LoVo (cell line): ENCODE results near the gene F5.

ENCODE experiments used
- DNase-seq: peaks from one replicate; pipeline ENCODE4 v3.0.0-alpha.2; 2016; ENCODE audit warnings: low spot score

F5 gene

DNA sequence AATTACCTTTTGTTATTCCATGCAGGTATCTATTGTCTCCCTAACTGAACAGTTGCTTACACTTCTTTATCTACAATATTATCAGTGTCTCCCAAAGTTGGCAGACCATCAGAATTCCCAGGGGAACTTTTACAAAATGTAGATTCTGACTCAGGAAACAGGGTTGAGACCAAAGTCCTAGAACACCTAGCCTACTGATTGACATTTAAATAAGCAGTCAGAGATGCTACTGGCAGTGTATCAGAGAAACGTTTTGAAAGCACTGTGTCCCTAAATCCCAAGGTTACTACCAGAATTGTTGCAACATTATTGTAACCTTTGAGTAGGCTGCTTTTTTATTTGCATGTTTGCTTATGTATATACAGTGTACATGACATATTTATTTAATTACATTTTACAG, 1.8 kb upstream of the F5 start:
- DNase-seq: no peak

DNA sequence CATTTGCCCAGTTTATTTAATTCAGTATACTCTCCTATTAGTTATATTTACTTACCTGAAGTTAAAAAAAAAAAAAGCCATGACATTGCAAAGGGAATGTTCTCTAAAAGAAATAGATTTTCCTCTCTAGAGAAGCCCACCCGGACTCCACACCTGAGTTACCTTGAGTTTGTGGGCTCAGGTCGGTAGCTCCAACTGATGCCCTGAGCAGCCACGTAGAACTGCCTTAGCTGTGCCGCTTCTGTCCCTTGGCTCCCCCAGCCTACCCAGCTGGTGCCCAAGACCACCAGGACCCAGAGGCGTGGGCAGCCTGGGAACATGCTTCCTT, 250 bp downstream of the F5 start:
- no peak for DNase-seq

DNA sequence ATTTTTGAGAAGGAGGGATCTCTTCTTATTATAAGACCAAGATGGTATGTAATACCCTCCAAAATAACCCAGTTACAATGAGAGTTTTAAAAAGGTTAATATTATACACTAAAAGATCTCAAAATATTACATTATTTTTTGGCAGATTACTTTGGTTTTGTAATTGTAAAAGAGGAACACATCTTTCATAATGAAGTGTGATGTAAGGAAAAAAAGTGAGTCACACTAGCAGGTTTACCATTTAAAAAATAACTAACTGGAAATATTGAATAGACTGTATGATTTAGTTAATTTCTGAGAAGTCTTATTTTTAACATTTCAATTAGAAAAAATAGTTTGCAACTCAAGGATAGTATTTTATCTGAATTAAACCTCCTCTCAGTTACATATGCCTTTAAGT, 1.1 kb downstream of the F5 start:
- DNase-seq: no peak

DNA sequence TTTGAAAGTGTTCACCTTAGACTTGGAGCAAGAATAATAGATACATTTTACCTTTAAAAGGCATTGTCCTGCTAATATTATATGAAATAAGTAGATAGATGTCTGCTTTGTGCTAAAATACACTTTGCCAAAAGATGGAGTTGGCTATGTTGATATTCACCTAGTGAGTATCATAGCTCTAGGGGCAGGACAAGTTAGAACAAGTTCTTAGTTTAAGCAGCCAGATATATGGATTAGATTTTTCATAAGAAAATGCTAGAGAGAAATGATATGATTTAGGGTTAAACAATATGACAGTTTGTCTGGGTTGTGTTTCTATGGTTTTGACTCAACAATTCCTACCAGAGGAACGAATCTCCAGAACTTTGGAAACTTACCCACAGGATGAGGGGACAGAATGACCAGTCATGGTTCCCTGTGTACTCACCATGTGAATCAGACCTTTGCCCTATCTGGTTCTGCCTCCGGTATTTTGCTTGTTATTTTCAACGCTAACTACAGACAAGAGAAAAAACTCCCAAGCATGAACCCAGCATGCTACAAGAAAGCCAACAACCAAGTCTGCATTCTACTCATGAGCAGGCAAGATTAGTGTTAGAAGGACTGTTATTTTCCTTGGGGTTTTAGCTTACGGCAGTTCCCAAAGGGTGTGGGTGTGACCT, 1.7 kb downstream of the F5 start:
- DNase-seq: no peak

DNA sequence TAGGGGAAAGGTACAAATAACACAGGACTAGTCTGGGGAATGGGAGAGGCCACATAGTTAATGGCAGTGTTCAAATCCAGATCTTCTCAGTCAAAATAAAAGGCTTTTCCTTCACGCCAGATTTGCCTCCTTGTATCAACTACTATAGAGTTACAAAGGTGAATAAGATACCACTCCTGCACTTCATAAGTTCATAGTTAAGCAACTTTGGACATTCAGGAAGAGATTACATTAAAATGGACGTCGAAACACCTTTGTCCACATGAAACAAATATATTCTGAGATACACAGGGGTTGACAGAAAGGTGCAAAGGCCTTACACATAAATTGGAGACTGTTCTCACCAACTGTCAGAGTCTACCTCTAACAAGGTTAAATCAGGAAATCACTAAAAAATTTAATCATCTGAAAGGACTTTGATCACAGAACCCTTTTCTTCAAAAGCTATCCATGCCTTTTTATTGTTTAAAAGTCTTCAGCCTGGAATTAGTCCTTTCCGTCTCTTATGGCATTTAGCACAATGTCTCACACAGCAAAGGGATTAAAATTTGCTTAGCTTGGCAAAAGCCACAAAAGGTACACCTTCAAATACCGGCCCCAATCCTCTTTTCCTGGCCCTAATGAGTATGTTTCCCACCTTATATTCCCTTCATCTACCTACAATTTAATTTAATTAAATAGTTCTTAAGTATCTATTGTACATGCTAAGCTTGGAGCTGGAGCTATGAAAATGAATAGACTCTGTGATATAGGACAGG, 8.1 kb downstream of the F5 start:
- no peak for DNase-seq

DNA sequence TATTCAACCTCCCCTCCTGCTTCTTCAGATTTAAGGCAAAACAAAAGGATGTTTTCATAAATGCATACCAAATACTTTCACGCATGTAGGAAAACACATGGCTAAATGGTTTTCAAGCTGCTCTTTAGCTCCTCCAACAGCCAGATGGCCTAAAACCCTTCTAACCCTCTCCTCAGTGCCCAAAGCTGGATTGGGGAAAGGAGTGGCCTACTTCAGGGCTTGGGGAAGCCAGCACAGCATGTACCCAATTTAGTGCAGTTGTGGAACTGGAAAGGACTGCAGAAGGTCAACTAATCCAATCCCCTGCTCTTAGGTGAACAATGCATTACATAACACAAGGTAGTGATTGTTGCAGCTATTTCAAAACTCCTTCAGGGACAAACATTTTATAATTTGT, 9.3 kb downstream of the F5 start:
- DNase-seq: no peak

DNA sequence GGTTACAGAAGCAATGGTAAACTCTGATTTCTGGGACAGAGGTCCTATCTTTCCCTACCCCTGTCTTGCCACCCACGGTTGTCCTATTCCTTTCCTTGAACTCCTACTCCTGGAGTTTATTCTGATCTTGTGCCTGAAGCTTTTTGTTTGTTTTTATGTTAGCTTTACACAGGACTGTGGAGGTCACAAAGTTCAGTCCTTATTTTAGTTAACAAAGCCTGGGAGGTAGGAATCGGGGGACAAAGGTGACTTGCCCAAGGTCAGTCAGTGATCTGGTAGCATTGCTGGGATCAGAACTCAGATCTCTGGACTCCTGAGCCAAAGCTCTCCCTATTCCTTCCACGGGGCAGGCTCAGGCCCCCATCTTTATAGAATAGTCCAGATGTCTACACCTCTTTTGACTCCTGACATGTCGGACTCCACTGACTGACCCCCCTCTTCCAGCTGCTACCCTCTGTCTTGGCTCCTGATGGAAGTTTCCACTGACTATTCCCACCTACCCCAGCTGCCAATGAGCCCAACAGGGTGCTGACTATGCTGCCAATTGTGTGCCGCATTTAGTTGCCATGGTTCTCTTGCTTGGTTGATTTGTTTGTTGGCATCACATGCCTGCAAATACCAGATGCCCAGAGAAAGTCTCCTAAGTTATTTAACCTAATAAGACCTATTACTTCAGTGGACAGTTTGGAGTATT, 9.9 kb downstream of the F5 start:
- DNase-seq: no peak

DNA sequence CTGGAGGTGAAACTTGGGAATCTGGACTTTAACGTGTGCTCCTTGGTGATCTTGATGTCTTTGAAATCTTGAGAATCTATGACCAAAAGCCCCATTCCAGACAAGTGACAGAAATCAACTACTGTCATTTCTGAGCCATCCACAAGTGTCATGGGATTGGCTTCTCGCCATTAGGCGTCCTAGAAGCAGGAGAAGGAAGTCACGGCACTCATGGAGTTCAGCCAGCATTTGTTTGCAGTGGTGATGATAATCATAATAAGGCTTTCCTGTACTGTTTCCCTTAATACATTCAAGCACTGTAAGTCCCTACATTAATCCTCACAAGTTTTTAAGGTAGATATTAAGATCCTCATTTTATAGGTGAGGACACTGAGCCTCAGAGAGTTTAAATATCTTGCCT, 11.9 kb downstream of the F5 start:
- DNase-seq: no peak

DNA sequence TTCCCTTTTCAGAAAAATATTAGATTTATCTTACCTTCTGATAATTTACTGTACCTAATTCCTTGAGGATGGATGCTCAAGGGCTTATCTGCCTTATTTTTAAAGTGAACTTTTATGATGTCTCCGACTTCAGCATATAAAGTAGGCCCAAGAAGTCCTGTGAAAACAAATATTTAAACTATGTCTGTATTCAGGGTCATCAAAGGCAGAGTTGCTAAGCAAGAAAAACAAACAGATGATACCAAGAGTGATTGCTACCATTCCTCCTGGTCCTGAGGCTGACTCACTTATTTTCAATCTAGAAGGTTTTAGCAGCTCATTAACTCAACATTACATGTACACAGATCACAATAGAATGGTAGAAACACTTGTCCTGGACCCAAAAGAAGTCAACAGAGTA, 14.1 kb downstream of the F5 start:
- DNase-seq: peak; percentile 44

DNA sequence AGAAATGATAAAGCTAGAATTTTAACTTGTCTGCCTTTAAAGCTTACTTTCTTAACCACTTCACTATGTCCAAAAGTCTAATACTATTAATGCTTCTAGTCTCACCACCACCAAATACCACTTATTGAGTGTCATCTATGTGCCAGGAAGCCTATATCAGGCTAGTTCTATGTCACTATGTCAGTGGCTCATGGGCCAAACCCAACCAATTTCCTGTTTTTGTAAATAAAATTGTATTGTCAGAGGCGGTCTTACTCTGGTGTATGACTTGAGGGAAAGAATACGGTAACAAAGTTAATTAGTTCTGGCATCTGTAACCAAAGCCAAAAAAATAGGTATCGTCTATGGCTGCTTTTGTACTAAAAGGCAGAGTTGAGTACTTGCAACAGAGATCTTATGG, 14.8 kb downstream of the F5 start:
- no peak for DNase-seq

DNA sequence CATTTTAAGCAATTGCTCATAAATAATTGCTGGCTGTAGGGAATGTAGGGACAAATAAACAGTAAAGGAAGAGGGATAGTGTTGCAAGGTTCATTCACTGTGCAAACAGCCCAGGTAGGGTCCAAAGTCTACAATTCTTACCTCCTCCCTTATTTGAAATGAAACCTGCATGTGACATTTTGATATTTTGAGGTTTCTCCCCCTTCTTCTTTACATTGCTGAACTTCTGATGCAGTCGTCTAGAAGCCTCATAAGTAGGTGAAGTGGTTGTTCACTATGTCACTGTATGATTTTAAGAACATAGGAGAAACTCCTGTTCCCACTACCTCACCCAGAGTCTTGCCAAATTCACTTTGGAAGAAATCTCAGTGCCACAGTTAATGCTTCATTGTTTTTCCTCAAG, 16.1 kb downstream of the F5 start:
- DNase-seq: peak; percentile 44

DNA sequence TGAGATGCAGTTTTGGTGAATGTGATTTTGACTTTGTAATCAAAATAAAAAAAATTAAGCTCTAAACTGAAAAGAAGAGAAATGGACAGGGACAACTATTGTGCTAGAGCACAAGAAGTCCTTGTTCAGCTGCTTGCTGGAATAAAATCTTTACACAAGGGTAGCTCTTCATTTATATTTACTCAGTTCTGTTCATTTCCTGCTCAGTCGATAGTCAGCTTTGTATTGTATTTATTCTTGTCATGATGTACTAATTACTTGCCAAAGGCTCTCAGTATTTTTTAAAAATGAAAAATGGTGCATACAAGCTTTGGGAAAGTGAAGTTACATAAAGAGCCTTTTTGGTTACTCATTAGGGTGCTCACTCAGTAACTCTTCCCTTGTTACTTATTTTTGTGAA, 17.8 kb downstream of the F5 start:
- DNase-seq: no peak

DNA sequence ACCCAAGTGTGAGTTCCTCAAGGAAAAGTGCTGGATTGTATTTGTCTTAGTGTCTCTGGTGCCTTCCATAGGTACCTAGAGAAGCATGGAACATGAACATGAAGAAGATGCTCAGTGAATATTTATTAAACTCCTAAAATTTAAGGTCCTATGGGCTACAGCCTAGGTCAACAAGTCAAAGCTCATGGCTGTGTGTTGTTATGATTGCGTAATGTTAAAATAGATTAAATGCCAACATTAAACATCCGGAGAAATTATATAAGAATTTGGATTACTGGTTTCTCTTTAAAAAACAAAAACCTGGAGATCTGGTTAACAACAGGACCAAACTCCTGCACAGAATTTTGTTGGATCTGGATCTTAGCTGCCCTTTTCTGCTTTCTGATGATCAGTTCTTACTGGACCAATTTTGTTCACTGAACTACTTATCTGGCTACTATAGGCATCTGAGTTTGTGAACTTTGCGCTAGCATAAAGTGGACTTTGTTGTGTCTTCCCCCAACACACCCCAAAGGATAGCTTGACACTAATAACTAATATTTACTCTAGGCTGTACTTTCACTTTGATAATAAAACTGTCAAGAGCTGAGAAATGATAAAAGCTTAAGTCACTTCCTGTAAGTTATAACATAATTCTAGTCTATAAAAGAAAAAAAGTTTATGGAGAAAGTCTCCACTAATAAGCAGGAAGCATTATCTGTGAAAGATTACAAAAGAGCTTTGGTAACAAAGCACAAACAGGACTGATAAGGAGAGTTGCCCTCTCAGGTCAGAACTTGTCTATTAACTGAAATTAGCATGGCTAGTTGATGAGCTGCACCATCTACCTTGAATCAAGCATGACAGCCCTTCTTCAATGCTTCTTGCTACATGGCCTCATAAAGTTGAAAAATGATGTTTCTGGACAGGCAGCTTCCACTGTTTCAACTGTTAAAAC, 20.7 kb downstream of the F5 start:
- peak; percentile 9 for DNase-seq

DNA sequence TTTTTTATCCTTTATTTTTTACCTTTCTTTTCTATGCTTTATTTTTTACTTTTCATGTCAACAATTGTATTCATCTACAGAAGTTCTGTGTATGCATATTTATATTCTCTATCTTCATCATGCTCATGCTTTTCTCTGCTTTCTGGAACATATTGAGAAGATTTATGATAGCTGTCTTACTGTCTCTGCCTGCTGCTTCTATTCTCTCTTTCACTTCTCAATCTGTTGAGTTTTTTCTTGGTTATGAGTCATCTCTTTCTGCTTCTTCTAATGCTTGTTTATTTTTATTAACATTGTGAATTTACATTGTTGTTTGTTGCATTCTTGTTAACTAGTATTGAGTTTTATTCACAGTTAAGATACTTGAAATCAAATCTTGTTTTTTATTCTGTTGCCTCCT, 22.6 kb downstream of the F5 start:
- no peak for DNase-seq

DNA sequence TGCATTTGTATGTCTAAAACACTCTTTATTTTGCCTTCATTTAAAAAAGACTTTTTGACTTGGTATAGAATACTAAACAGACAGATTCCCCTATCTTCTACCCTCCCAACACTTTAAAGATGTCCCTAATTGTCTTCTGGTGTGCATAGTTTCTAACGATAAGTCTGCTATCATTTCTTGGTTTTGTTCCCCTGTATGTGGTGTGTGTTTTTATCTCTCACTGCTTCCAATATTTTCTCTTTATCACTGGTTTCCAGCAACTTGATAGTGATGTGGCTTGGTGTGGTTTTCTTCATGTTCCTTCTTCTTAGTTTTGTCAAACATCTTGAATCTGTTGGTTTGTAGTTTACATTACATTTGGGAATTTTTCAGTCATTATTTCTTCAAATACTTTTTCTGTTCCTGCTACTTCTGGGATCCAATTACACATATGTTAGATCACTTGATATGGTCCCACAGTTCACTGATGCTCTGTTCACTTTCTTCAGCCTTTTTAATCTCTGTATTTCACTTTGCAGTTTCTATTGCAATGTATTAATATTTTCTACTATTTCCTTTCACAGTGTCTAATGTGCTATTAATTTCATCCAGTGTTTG, 23.2 kb downstream of the F5 start:
- DNase-seq: no peak

DNA sequence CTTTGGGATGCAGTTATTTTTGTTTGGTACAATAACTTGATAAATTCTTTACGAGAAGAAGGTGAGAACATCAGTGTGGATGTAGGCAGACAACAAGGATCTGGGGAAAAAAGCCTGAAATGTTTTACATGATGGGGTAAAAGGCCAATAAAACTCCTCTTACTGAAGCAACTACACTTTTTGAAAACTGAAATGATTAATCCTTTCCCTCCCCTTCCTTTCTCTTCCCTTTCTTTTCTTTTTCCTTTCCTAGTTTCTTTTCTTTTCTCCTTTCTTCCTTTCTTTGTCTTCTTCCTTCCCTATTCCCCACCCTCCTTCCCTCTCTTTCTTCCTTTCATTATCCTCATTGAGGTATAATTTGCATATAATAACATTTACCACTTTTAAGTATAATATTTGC, 24.6 kb downstream of the F5 start:
- no peak for DNase-seq

DNA sequence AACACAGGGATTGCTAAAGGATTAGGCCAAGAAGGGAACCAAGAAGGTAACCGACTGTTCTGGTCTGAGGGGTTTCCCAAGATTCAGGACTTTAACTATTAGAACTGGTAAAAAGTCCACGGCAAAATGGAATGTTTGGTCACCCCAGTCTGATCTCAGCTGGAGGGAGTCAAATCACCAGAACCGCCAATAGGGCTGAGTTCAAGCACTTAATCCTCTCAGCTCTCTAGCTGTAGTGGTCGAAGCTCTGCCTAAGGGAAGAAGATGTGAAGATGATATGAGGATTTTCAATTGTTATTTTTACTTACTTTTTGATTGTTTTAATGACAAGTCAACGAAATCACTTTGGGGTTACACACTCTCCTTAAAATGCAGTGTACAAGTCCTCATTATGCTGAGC, 29.1 kb downstream of the F5 start:
- no peak for DNase-seq

DNA sequence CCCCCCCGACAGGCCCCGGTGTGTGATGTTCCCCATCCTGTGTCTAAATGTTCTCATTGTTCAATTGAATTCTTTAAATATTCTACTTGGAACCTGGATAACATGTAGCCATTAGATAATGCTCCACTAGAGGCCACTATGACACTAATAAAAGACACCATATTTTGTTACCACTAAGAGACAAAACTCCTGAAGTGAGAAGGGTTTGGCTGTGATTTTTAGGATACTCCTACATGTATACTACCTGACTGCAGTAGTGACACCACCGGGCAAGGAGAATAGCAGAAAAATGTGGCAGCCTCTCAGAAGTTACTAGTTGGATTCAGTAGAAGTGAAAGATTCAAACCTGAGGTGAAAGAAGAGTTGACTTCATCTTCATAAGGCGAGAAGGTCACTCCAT, 36.0 kb downstream of the F5 start:
- peak; percentile 48 for DNase-seq

DNA sequence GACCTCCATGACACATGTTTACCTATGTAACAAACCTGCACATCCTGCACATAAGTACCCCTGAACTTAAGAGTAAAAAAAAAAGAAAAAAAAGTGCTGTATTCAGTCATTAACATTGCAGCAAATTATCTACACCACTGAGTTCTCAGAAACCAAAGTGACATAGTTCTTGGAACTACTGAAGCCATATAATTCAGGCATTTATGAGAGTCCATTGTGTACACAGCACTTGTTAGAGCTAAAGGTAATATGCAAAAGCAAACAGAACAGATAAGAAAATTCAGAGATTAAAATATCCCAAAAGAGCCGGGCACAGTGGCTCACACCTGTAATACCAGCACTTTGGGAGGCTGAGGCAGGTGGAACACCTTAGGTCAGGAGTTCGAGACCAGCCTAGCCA, 38.0 kb downstream of the F5 start:
- no peak for DNase-seq

DNA sequence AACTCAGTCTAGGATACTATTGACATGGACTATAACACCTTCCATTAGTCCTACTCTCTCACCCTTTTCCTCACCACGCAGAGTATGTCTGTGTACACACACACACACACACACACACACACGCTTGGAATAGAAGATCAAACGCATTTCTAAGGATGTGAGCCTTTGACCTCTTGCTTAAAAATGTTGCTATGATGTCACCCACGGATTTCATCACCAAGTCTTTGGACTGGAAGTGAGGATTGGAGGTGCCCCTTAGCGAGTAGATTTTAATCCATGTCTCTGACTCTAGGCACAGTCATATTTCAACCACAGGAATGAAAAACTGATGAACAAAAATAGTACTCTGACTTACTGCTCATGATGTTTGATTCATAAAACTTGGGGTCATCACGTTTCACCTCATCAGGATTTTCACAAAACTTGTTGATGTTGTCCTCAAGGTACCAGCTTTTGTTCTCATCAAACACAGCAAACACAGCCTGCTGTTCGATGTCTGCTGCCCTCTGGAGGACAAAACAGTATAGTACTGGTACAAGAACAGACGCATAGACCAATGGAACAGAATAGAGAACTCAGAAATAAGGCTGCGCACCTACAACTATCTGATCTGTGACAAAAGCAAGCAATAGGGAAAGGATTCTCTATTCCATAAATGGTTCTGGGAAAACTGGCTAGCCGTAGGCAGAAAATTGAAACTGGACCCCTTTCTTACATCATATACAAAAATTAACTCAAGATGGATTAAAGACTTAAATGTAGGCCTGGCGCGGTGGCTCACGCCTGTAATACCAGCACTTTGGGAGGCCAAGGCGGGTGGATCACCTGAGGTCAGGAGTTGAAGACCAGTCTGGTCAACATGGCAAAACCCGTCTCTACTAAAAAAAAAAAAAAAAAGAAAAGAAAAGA, 39.9 kb downstream of the F5 start:
- peak; percentile 66 for DNase-seq

DNA sequence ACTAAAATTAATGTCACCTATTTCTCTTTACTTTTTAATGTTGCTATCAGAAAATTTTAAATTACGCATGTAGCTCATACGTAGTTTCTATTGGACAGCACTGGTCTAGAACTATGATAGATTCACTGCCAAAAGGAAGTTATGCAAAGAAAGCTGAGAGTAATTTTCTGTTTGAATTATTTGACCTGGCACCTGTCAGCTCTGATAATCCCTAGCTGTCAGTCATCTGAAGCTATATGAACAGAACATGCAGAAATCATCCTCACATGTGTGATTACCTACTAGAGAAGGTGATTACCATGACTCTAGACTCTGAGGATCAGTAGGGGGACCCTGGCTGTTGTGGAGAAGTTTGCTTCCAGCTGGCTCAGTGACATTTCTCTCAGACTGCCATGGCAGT, 40.8 kb downstream of the F5 start:
- DNase-seq: no peak
